ENCODE measurements around the gene NEURL1B.
"Not testable (repeated sequence)": the region's sequence is repeated elsewhere in the genome, so short reads cannot be mapped to it uniquely, and the experiment has no call there.

NEURL1B gene

GRCh38 chr5:172634106-172634899 lies 6.8 kb upstream of the NEURL1B start:
- no peak for DNase-seq (ENCODE audit: low read depth in 2 of 2)

GRCh38 chr5:172635038-172635437 lies 6.0 kb upstream of the NEURL1B start:
- no peak for DNase-seq (ENCODE audit: low read depth in 2 of 2)

GRCh38 chr5:172636279-172637050 lies 4.6 kb upstream of the NEURL1B start:
- DNase-seq (ENCODE audit: low read depth in 2 of 2) = no peak

- DNase-seq (ENCODE audit: low read depth in 2 of 2) = no peak
Observed at GRCh38 chr5:172637110-172637580, 3.9 kb upstream of the NEURL1B start.

- no peak for DNase-seq (ENCODE audit: low read depth in 2 of 2)
Observed at GRCh38 chr5:172637740-172638139, 3.3 kb upstream of the NEURL1B start.

GRCh38 chr5:172638209-172638768 lies 2.8 kb upstream of the NEURL1B start:
- no peak for DNase-seq (ENCODE audit: low read depth in 2 of 2)

GRCh38 chr5:172640139-172640538 lies 924 bp upstream of the NEURL1B start:
- no peak for DNase-seq (ENCODE audit: low read depth in 2 of 2)

GRCh38 chr5:172641359-172642050 lies 442 bp downstream of the NEURL1B start:
- DNase-seq (ENCODE audit: low read depth in 2 of 2) = no peak

GRCh38 chr5:172642051-172642409 lies 967 bp downstream of the NEURL1B start:
- no peak for DNase-seq (ENCODE audit: low read depth in 2 of 2)

- no peak for DNase-seq (ENCODE audit: low read depth in 2 of 2)
Observed at GRCh38 chr5:172642486-172642885, 1.4 kb downstream of the NEURL1B start.

- no peak for DNase-seq (ENCODE audit: low read depth in 2 of 2)
Observed at GRCh38 chr5:172642926-172643871, 2.1 kb downstream of the NEURL1B start.

GRCh38 chr5:172644266-172644665 lies 3.2 kb downstream of the NEURL1B start:
- no peak for DNase-seq (ENCODE audit: low read depth in 2 of 2)

- DNase-seq (ENCODE audit: low read depth in 2 of 2) = no peak
Observed at GRCh38 chr5:172644711-172645110, 3.6 kb downstream of the NEURL1B start.

GRCh38 chr5:172645271-172646055 lies 4.4 kb downstream of the NEURL1B start:
- no peak for DNase-seq (ENCODE audit: low read depth in 2 of 2)

GRCh38 chr5:172646716-172647285 lies 5.7 kb downstream of the NEURL1B start:
- no peak for DNase-seq (ENCODE audit: low read depth in 2 of 2)

GRCh38 chr5:172647352-172648012 lies 6.4 kb downstream of the NEURL1B start:
- DNase-seq (ENCODE audit: low read depth in 2 of 2) = no peak

- DNase-seq (ENCODE audit: low read depth in 2 of 2) = no peak
Observed at GRCh38 chr5:172648013-172648381, 6.9 kb downstream of the NEURL1B start.

GRCh38 chr5:172648755-172649154 lies 7.7 kb downstream of the NEURL1B start:
- no peak for DNase-seq (ENCODE audit: low read depth in 2 of 2)

GRCh38 chr5:172656496-172656895 lies 15.4 kb downstream of the NEURL1B start:
- DNase-seq (ENCODE audit: low read depth in 2 of 2) = not testable (repeated sequence)

Data from stimulated activated CD8-positive, alpha-beta memory T cell treated with anti-CD3 and anti-CD28 coated beads, Interleukin-2, amount 100 ng/mL, for 48 hours (primary cell).